Measurements from ENCODE around the gene THAP11. TPM values are rescaled to one million over a fixed set of nuclear protein-coding genes. Genes with fewer than 3 reads are reported as not detected.

THAP11 gene
- polyA plus RNA-seq, 3 donors = 17.6 to 84.2 (median 52.5) TPM

GRCh38 chr16:67881621-67882161 lies 39.6 kb downstream of the THAP11 start:
- TF ChIP-seq CTCF (IDR thresholded peaks at IDR 0.05) = no peak
- no peak overlapping the region for H3K27ac ChIP-seq (ENCODE audit: low read depth in 1 of 2, low read length in 2 of 2)
- H3K9me3 Mint-ChIP-seq = no peaks in the 10 kb centered on the region
- peak overlapping the region in 1 of 7 donors; percentile 4 for H3K27ac Mint-ChIP-seq
- no peak overlapping the region for H3K4me3 ChIP-seq (replicated peaks in 1 of 3; ENCODE audit: low read depth in 2 of 3, low read length in 3 of 3)
- 92% methylated on average over 19 of the region's 21 CpGs for WGBS (ENCODE audit: insufficient coverage)
- intact Hi-C loops (cut with micrococcal nuclease) = loop anchor here (2.0 to 10.0 kb wide), 3 partner anchors 181 to 353 kb away; partner anchors contain the start of gene ESRP2 (in 1 of the 2)
- no peak overlapping the region for H3K4me2 ChIP-seq (replicated peaks; ENCODE audit: extremely low read depth, low read length, poor library complexity, severe bottlenecking)
- peaks cover 0 to 2% (median 2%) of the 10 kb centered on the region in 3 donors for H3K27me3 Mint-ChIP-seq (ENCODE audit: low read depth in 3 of 3)
- H3K79me2 ChIP-seq (ENCODE audit: insufficient read depth, low read length) = peaks cover 2% of the 10 kb centered on the region
- H3K27me3 ChIP-seq (ENCODE audit: control insufficient read depth in 2 of 2, insufficient read depth in 2 of 2, low read length in 2 of 2) = no peaks in the 10 kb centered on the region
- no peaks in the 10 kb centered on the region for H3K9me3 ChIP-seq (replicated peaks in 1 of 2; ENCODE audit: control insufficient read depth in 1 of 2, insufficient read depth in 1 of 2, low read length in 2 of 2)
- no peaks in the 10 kb centered on the region for H3K4me1 ChIP-seq (ENCODE audit: control insufficient read depth in 1 of 2, insufficient read depth in 2 of 2, low read length in 2 of 2)
- DNase-seq = no peak
- H3K9ac ChIP-seq (ENCODE audit: insufficient read depth, low read length, poor library complexity, severe bottlenecking) = no peak overlapping the region
- peaks cover 97 to 100% of the 10 kb centered on the region in 2 donors for H3K36me3 ChIP-seq (replicated peaks in 1 of 2; ENCODE audit: control insufficient read depth in 1 of 2, insufficient read depth in 2 of 2, low read length in 2 of 2)
- no peak overlapping the region for H3K4me3 Mint-ChIP-seq
- peaks cover 8% of the 10 kb centered on the region for H4K20me1 ChIP-seq (ENCODE audit: insufficient read depth, low read length)
- H2AFZ ChIP-seq (ENCODE audit: insufficient read depth, low read depth, low read length, poor library complexity, severe bottlenecking) = no peak overlapping the region
- H3K36me3 Mint-ChIP-seq = peaks cover 81 to 97% of the 10 kb centered on the region in 2 donors
- H3K4me1 Mint-ChIP-seq = no peaks in the 10 kb centered on the region

- no peak for TF ChIP-seq CTCF (IDR thresholded peaks at IDR 0.05)
- H3K36me3 Mint-ChIP-seq = peaks cover 73 to 96% of the 10 kb centered on the region in 2 donors
- H3K9me3 ChIP-seq (replicated peaks in 1 of 2; ENCODE audit: control insufficient read depth in 1 of 2, insufficient read depth in 1 of 2, low read length in 2 of 2) = no peaks in the 10 kb centered on the region
Observed at GRCh38 chr16:67882374-67883145, 40.4 kb downstream of the THAP11 start.

More at GRCh38 chr16:67882374-67883145, 40.4 kb downstream of the THAP11 start:
- Mint-ChIP-seq H3K27me3 (ENCODE audit: low read depth in 3 of 3) (peaks cover 0 to 2% (median 2%) of the 10 kb centered on the region in 3 donors), H3K9me3 (no peaks in the 10 kb centered on the region), H3K4me1 (no peaks in the 10 kb centered on the region), H3K4me3 (no peak overlapping the region), H3K27ac (peak overlapping the region in 3 of 7 donors; percentile 35 to 64 (median 55))
- Histone ChIP-seq H3K4me2 (replicated peaks; ENCODE audit: extremely low read depth, low read length, poor library complexity, severe bottlenecking) (no peak overlapping the region), H4K20me1 (ENCODE audit: insufficient read depth, low read length) (peaks cover 3% of the 10 kb centered on the region), H2AFZ (ENCODE audit: insufficient read depth, low read depth, low read length, poor library complexity, severe bottlenecking) (no peak overlapping the region), H3K27me3 (ENCODE audit: control insufficient read depth in 2 of 2, insufficient read depth in 2 of 2, low read length in 2 of 2) (no peaks in the 10 kb centered on the region), H3K27ac (ENCODE audit: low read depth in 1 of 2, low read length in 2 of 2) (no peak overlapping the region), H3K4me1 (ENCODE audit: control insufficient read depth in 1 of 2, insufficient read depth in 2 of 2, low read length in 2 of 2) (no peaks in the 10 kb centered on the region), H3K36me3 (replicated peaks in 1 of 2; ENCODE audit: control insufficient read depth in 1 of 2, insufficient read depth in 2 of 2, low read length in 2 of 2) (peaks cover 88 to 97% of the 10 kb centered on the region in 2 donors), H3K9ac (ENCODE audit: insufficient read depth, low read length, poor library complexity, severe bottlenecking) (no peak overlapping the region), H3K79me2 (ENCODE audit: insufficient read depth, low read length) (no peaks in the 10 kb centered on the region), H3K4me3 (replicated peaks in 1 of 3; ENCODE audit: low read depth in 2 of 3, low read length in 3 of 3) (no peak overlapping the region)
- 96% methylated on average over 9 of the region's 18 CpGs for WGBS (ENCODE audit: insufficient coverage)
- DNase-seq = no peak
- intact Hi-C loops (cut with micrococcal nuclease) = loop anchor here (2.0 to 10.0 kb wide), 3 partner anchors 180 to 352 kb away; partner anchors contain the start of gene ESRP2 (in 1 of the 2)
